Posterior vena cava (tissue), 2 donors: ENCODE data around the gene TSPEAR. TPM values are rescaled to one million over a fixed set of nuclear protein-coding genes. Genes with fewer than 3 reads are reported as not detected.
"Not testable (repeated sequence)": the region's sequence is repeated elsewhere in the genome, so short reads cannot be mapped to it uniquely, and the experiment has no call there.

Experiments used
- DNase-seq: peaks from one replicate; pipeline ENCODE4 v3.0.0-alpha.2; 2020; ENCODE audit warnings: low spot score
- intact Hi-C, 2 donors: fragments of 100-400 bp; cut with DNase I; formaldehyde crosslinking; loops; one replicate each; pipeline versions ENCODE4 v1.14.1 to v1.14.2; 2022 to 2023
- total RNA-seq, 2 donors: library from RNA; stranded (reverse); fragmentation: NEBNext Ultra II Directional; extraction: Animal tissue kit (Norgen Biotek cat#: 25700); gene quantifications; one replicate each; pipeline ENCODE4 v1.2.1, GENCODE V29; 2021
- donor health status: DM: yes; HTN: yes; CAD: no.
- donor health status: DM: yes; HTN: yes; CAD: no.

The TSPEAR gene
- total RNA-seq, 2 donors from 2014 or later = 0.14 to 0.48 TPM

GRCh38 chr21:44646366-44647221 lies 64.8 kb downstream of the TSPEAR start, which contains the start of gene KRTAP10-11:
Gene KRTAP10-11 (plus strand): TSS chr21:44646414. CDS start chr21:44646459, 45 bp downstream.
- DNase-seq, intact Hi-C loops: not testable (repeated sequence)

GRCh38 chr21:44644878-44645277 lies 66.5 kb downstream of the TSPEAR start:
- intact Hi-C loops = no loop called here
- no peak for DNase-seq

- intact Hi-C loops = no loop called here
- DNase-seq = no peak
These were observed 67.5 kb downstream of the TSPEAR start for GRCh38 chr21:44643741-44644310.

GRCh38 chr21:44640761-44641160 lies 70.6 kb downstream of the TSPEAR start:
- intact Hi-C loops = no loop called here
- DNase-seq = no peak

GRCh38 chr21:44639331-44639655 lies 72.1 kb downstream of the TSPEAR start:
- intact Hi-C loops = no loop called here
- no peak for DNase-seq

GRCh38 chr21:44638506-44639330 lies 72.7 kb downstream of the TSPEAR start:
- intact Hi-C loops, DNase-seq: not testable (repeated sequence)

- DNase-seq, intact Hi-C loops: not testable (repeated sequence)
These were observed 73.5 kb downstream of the TSPEAR start for GRCh38 chr21:44637851-44638348.

- no peak for DNase-seq
- intact Hi-C loops = no loop called here
These were observed 74.1 kb downstream of the TSPEAR start, which contains the start of gene KRTAP10-10 for GRCh38 chr21:44637018-44637850. Gene KRTAP10-10 (plus strand): TSS chr21:44637356. CDS start chr21:44637418, 62 bp downstream.

GRCh38 chr21:44636209-44637017 lies 75.0 kb downstream of the TSPEAR start:
- intact Hi-C loops = no loop called here
- peak; percentile 28 for DNase-seq

GRCh38 chr21:44632067-44632466 lies 79.3 kb downstream of the TSPEAR start:
- intact Hi-C loops = no loop called here
- no peak for DNase-seq

GRCh38 chr21:44630440-44630839 lies 80.9 kb downstream of the TSPEAR start:
- intact Hi-C loops = no loop called here
- peak; percentile 47 for DNase-seq

- peak; percentile 62 for DNase-seq
- intact Hi-C loops = no loop called here
These were observed 82.5 kb downstream of the TSPEAR start for GRCh38 chr21:44628707-44629391.

GRCh38 chr21:44627831-44628233 lies 83.5 kb downstream of the TSPEAR start:
- intact Hi-C loops = not testable (repeated sequence)

GRCh38 chr21:44627181-44627822 lies 84.1 kb downstream of the TSPEAR start:
- intact Hi-C loops = not testable (repeated sequence)
- peak; percentile 44 for DNase-seq

More at GRCh38 chr21:44627831-44628233, 83.5 kb downstream of the TSPEAR start:
- peak; percentile 74 for DNase-seq

- peak; percentile 64 for DNase-seq
- intact Hi-C loops = no loop called here
These were observed 84.7 kb downstream of the TSPEAR start, which contains the start of gene KRTAP10-9 for GRCh38 chr21:44626673-44627143. Gene KRTAP10-9 (plus strand): TSS chr21:44627093. CDS start chr21:44627172, 79 bp downstream.

- no peak for DNase-seq
- intact Hi-C loops = no loop called here
These were observed 85.1 kb downstream of the TSPEAR start for GRCh38 chr21:44626262-44626661.

- DNase-seq = no peak
- intact Hi-C loops = no loop called here
These were observed 85.6 kb downstream of the TSPEAR start for GRCh38 chr21:44625756-44626155.
